ENCODE measurements around the gene CBR3. TPM values are rescaled to one million over a fixed set of nuclear protein-coding genes. Genes with fewer than 3 reads are reported as not detected.

The CBR3 gene
- total RNA-seq, 1 experiment from 2014 or later = 1.6 TPM

GRCh38 chr21:36104317-36105300, 30.3 kb upstream of the CBR3 start:
- Histone ChIP-seq H3K9me3 (ENCODE audit: control insufficient read depth, insufficient read depth, low read depth, low read length) (no peaks in the 10 kb centered on the region), H3K4me1 (ENCODE audit: control insufficient read depth, insufficient read depth, low read length) (no peaks in the 10 kb centered on the region), H3K27ac (ENCODE audit: low read length) (peak overlapping the region; percentile 26), H3K27me3 (ENCODE audit: control insufficient read depth, insufficient read depth, low read length) (no peaks in the 10 kb centered on the region), H3K4me3 (ENCODE audit: low read depth in 2 of 2, low read length in 2 of 2) (peak overlapping the region; percentile 36 to 75), H3K36me3 (ENCODE audit: control insufficient read depth, insufficient read depth, low read length) (no peaks in the 10 kb centered on the region)
- ChIA-PET POLR2A (no interaction called here), CTCF (interaction anchor here (0.6 to 0.9 kb wide), 2 partner anchors 17 to 576 kb away, joined by 3 to 4 read pairs; no protein-coding TSS in a partner anchor)
- intact Hi-C loops (cut with micrococcal nuclease; ENCODE audit: unreplicated experiment) = no loop called here
- in situ Hi-C loops (cut with HindIII; ENCODE audit: low pct_unique_long_range_greater_than_20kb, low sequenced_read_pairs) = no loop called here
- no TSS peak for BruUV-seq (replicated peaks)
- TF ChIP-seq CTCF (IDR thresholded peaks at IDR 0.05) (peak; percentile 76), POLR2AphosphoS5 (IDR thresholded peaks at IDR 0.05; ENCODE audit: low read depth, low read length) (no peak)
- ATAC-seq (peak; percentile 92), DNase-seq (ENCODE audit: low read depth, low spot score) (no peak)

- ChIA-PET POLR2A (no interaction called here), CTCF (interaction anchor here (0.6 to 0.9 kb wide), 2 partner anchors 18 to 577 kb away, joined by 3 to 4 read pairs; no protein-coding TSS in a partner anchor)
- Histone ChIP-seq H3K9me3 (ENCODE audit: control insufficient read depth, insufficient read depth, low read depth, low read length) (no peaks in the 10 kb centered on the region), H3K27ac (ENCODE audit: low read length) (peak overlapping the region; percentile 26), H3K4me1 (ENCODE audit: control insufficient read depth, insufficient read depth, low read length) (no peaks in the 10 kb centered on the region), H3K36me3 (ENCODE audit: control insufficient read depth, insufficient read depth, low read length) (no peaks in the 10 kb centered on the region), H3K4me3 (ENCODE audit: low read depth in 2 of 2, low read length in 2 of 2) (peak overlapping the region; percentile 36 to 75), H3K27me3 (ENCODE audit: control insufficient read depth, insufficient read depth, low read length) (no peaks in the 10 kb centered on the region)
- in situ Hi-C loops (cut with HindIII; ENCODE audit: low pct_unique_long_range_greater_than_20kb, low sequenced_read_pairs) (no loop called here), intact Hi-C loops (cut with micrococcal nuclease; ENCODE audit: unreplicated experiment) (no loop called here)
- peak; percentile 66 for ATAC-seq
- BruUV-seq (replicated peaks) = no TSS peak
- TF ChIP-seq TCF7L2 (IDR thresholded peaks at IDR 0.05; ENCODE audit: low read depth, low read length) (no peak), SIN3A (IDR thresholded peaks at IDR 0.05; ENCODE audit: borderline replicate concordance, insufficient read depth, low read depth, low read length) (no peak), CTCF (IDR thresholded peaks at IDR 0.05) (no peak), POLR2AphosphoS5 (IDR thresholded peaks at IDR 0.05; ENCODE audit: low read depth, low read length) (no peak), REST (IDR thresholded peaks at IDR 0.05; ENCODE audit: insufficient read depth in 1 of 2, low read depth in 2 of 2, low read length in 1 of 2) (no peak)
- DNase-seq (ENCODE audit: low read depth, low spot score) = no peak
Measured at GRCh38 chr21:36105327-36105842, 29.5 kb upstream of the CBR3 start.
